Stimulated activated CD4-positive, alpha-beta T cell treated with anti-CD3 and anti-CD28 coated beads, TNF-alpha, amount 100 ng/mL, for 24 hours (primary cell): Measurements from ENCODE around the gene ATG3.
"Not testable (repeated sequence)": the region's sequence is repeated elsewhere in the genome, so short reads cannot be mapped to it uniquely, and the experiment has no call there.

Experiments
- DNase-seq, 3 experiments: peaks; one replicate each; pipeline ENCODE4 v3.0.0-alpha.2; 2020; ENCODE audit warnings: low read depth in 3 of 3

Gene ATG3

DNA sequence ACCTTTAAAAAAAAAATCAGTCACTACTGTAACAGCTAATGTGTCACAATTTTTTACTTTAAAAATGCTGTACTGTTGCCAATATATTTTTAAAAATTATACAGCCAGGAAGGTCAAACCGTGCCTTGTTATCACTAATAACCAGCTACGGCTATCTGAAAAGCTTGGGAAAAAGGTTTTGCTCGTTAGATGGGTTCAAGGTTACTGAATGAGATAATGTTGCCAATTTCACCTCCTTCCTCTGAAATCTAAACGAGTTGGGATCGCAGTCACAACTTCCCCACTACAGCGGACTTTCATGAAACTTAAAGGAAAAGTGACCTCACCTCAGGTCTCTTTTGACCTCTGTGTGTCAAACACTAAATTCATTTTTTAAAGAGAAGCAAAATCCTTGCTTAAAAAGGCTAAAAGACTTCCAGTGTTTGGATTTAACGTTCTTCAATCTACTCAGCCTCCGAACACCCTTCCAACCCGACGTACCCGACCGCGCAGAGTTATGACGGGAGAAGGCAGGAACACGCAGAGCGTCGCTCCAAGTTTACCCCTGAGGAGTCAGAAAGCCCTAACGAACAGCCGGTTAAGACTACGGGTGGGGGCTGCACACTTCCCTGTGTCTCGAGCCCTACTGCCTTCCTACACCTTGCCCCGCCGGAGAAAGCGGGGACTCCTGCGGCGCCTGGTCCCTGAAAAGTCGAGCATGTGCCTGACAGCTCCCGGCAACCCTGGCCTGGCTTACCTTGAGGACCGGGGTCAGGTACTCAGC lies 860 bp downstream of the ATG3 start:
- DNase-seq = peak; percentile 46 to 74 (median 63)

DNA sequence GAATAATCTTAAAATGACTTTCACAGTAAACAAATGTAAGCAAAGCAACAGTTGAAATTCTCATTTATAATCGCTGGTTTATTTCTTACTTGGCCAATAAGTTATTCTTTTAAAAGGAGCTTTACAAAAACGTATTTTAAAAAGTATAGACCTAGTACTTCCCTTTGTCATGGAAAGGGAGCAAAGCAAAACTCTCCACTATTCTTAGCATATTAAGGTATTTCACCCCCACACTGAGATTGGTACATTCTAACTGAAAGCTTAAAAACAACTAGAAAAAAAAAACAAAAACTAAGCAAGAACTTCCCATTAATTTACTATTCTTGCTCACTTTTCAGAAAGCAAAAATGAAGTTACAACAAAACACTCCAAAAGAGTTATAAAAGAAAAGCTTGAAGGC lies 1.5 kb downstream of the ATG3 start:
- no peak for DNase-seq

DNA sequence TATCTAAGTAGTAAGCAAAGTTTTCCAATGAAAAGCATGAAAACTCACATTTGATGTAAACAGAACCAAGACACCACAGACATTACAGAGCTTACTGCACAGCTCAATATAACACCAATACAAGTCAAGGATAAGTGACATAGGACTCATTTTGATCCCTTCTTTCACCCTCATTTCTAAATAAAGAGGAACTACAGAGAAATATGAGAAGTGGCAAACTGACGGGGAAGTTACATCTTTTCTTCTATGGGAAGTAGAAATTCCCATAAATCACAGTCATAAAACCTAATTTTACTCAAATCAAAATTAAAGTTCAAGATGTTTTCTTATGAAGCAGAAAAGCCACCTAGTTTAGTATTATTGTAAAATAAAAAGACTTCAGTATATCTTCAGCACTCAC lies 3.8 kb downstream of the ATG3 start:
- DNase-seq = no peak

DNA sequence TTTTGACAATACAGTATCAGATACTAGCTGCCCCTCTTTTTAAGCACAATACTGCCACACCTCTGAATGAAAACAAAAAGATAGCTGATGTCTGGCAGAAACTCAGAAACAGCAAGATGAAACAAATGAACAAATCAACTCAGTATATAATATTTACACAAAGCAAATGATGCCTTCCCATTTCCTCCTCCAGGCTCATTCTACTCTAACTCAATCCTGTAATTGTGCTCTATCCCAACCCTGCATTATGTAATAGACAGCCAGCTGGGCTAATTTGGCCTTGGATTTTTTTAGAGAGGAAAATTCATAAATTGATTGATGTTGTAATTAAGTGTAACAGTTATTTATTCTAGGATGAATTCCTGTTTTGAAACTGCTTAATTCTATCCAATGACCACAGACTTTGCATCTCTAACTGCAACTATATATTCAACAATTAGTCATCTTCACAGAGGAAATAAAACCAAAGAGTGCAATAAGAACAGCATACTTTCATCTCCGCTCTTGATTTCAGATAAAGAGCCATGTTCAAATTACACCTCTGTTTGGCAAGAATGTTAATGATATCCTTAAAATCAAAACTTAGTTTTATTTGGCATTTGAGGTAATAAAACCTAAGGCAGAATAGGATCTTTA lies 6.1 kb downstream of the ATG3 start:
- no peak for DNase-seq

GRCh38 chr3:112550859-112551258 lies 10.9 kb downstream of the ATG3 start:
- DNase-seq = no peak

GRCh38 chr3:112546216-112546759 lies 15.5 kb downstream of the ATG3 start:
- no peak for DNase-seq

- no peak for DNase-seq
These were observed 21.7 kb downstream of the ATG3 start for GRCh38 chr3:112539825-112540650.

GRCh38 chr3:112531358-112531781 lies 30.4 kb downstream of the ATG3 start:
- no peak for DNase-seq

- DNase-seq = no peak
These were observed 31.2 kb downstream of the ATG3 start for GRCh38 chr3:112530573-112530972.

GRCh38 chr3:112524127-112524526 lies 37.6 kb downstream of the ATG3 start:
- DNase-seq = not testable (repeated sequence)

GRCh38 chr3:112519424-112520001 lies 42.2 kb downstream of the ATG3 start:
- DNase-seq = no peak

DNA sequence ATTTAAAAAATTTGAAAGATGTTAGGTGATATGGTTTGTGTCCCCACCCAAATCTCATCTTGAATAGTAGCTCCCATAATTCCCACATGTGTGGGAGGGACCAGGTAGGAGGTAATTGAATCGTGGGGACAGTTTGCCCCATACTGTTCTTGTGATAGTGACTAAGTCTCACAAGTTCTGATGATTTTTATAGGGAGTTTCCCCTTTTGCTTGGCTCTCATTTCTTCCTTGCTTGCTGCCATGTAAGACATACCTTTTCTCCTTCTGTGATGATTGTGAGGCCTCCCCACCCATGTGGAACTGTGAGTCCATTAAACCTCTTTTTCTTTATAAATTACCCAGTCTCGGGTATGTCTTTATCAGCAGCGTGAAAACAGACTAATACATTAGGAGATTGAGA lies 42.8 kb downstream of the ATG3 start:
- DNase-seq = not testable (repeated sequence)

GRCh38 chr3:112514527-112515128 lies 47.1 kb downstream of the ATG3 start:
- DNase-seq = no peak

DNA sequence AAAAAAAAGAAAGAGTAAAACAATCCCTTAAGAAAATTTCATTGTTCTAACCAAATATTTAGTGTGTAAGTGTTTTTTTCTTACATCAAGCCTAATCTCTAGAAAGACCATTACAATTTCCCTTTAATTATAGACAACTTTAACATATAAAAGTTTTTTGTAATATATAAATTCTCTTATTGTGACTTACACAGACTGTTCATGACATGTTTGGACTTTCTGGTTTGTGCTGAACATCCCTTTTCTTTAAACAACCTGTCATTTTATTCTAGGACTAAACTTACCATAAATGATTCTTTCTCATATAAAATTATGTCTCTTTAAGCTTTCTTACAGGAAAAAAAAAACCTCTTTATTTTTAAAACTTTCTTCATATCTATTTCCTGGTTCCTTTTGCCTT lies 49.4 kb downstream of the ATG3 start:
- DNase-seq = no peak

DNA sequence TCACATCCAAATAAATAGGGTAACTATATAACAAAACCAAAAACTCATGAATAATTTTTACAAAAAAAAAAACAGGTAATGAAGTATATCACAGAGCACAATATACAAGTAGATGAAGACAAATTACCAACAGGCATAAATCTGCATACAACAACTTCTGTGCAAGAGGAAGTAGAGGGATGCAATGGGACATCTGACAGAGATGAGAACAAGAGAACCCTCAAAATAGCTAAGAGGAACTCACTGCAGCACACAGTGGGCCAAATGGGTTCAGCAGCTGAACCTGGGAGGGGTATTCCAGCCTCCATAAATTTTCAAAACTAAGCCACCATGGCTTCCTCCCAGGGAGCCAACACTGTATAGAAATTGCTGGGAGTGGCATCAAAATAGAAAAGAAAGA lies 52.9 kb downstream of the ATG3 start:
- DNase-seq = no peak

- no peak for DNase-seq
These were observed 53.5 kb downstream of the ATG3 start for GRCh38 chr3:112508261-112508660.

- no peak for DNase-seq
These were observed 55.9 kb downstream of the ATG3 start for GRCh38 chr3:112505907-112506306.

DNA sequence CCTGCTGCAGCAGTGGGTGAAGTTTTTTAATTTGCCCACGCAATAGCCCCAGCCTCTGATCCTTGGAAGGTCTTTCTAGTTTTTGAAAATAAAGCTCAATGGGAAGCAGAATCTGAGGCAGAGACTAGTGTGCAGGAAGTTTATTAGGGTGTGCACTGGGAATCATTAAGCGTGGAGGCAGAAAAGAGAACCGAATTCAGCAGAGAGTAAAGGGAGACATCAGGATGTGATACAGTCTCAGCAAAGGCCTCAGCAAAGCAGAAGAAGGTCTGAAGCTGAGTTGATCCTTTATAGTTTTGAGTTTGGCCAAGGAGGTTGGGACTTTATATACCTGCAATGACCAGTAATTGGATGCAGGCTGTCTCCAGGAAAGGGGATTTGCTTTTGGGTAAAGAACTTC lies 57.6 kb downstream of the ATG3 start:
- DNase-seq = no peak

- no peak for DNase-seq
These were observed 58.3 kb downstream of the ATG3 start for GRCh38 chr3:112503304-112503972.

- no peak for DNase-seq
These were observed 61.1 kb downstream of the ATG3 start for GRCh38 chr3:112500621-112501020.
